ENCODE measurements around the gene MRC2.

GRCh38 chr17:62631936-62632924 is 4.8 kb downstream of the MRC2 start:
- TF ChIP-seq CTCF (IDR thresholded peaks at IDR 0.05): no peak
- no peak for TF ChIP-seq ZFX (IDR thresholded peaks at IDR 0.05; ENCODE audit: borderline replicate concordance)

All from 22Rv1 (cell line).